Cardiac muscle cell (in vitro differentiated cells and primary cell): ENCODE results near the gene ITGB8. TPM values are rescaled to one million over a fixed set of nuclear protein-coding genes. Genes with fewer than 3 reads are reported as not detected.

Source experiments
- DNase-seq, 2 donors: peaks; one replicate each; pipeline versions ENCODE4 v3.0.0 to v3.0.0-alpha.2; 2010 to 2017; ENCODE audit warnings: low read depth in 1 of 2, low spot score in 1 of 2
- H3K27ac ChIP-seq: fragments of 200-600 bp; sonication (generic); 2 replicates; pipeline ENCODE4 v1.5.1; 2016
- H3K27me3 ChIP-seq: fragments of 200-600 bp; sonication (generic); 2 replicates; pipeline ENCODE4 v1.6.0; 2016; ENCODE audit warnings: control low read depth
- H3K36me3 ChIP-seq: fragments of 200-600 bp; sonication (generic); 2 replicates; pipeline ENCODE4 v1.5.1; 2016; ENCODE audit warnings: control low read depth
- H3K4me1 ChIP-seq: fragments of 200-600 bp; sonication (generic); 2 replicates; pipeline ENCODE4 v1.8.1; 2017; ENCODE audit warnings: low read depth, mild to moderate bottlenecking, mixed run types
- H3K4me3 ChIP-seq: fragments of 200-600 bp; sonication (generic); 2 replicates; pipeline ENCODE4 v1.5.1; 2016; ENCODE audit warnings: mild to moderate bottlenecking
- H3K9me3 ChIP-seq: fragments of 200-600 bp; sonication (generic); 2 replicates; pipeline ENCODE4 v1.5.1; 2017; ENCODE audit warnings: low read depth, mild to moderate bottlenecking, control low read depth
- polyA plus RNA-seq: library from polyadenylated mRNA; unstranded; fragments of >200 nt; fragmentation: Nextera tagmentation; extraction: Ambion mirVana; gene quantifications from 2 replicates; pipeline ENCODE4 v1.2.1, GENCODE V29; 2016
- total RNA-seq: library from RNA; depleted of rRNA; stranded (reverse); fragments of >200 nt; gene quantifications from 2 replicates; pipeline ENCODE4 v1.2.3, GENCODE V29; 2016
- TF ChIP-seq, protein P1 (sequence below): IDR thresholded peaks from 2 replicates; pipeline ENCODE4 v1.5.1; 2012; ENCODE audit warnings: low read depth, mild to moderate bottlenecking, low read length

Gene ITGB8
- total and polyA plus RNA-seq, 2 experiments from 2014 or later = 0.34 to 2.0 TPM

DNA sequence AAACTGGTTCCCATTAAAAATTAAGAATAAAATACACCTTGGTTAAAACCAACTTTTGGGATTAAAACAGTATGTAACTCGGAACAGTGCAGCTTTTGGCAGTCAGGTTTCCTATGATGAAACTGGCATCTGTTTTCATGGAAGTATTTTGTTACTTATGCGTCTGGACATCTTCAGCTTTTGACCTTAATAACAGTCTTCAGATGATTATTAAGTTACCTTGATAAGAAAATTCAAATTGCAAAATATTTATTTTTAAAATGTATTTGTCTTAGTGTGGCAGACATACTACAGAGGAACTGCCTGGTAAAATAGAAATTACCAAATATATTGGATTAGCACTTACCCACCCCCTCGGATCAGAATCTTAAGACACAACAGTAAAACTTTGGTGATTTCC, 100.0 kb downstream of the ITGB8 start:
- peaks cover 8% of the 10 kb centered on the region for H3K4me1 ChIP-seq
- no peak overlapping the region for H3K4me3 ChIP-seq
- H3K27me3 ChIP-seq = no peaks in the 10 kb centered on the region
- no peaks in the 10 kb centered on the region for H3K9me3 ChIP-seq
- no peaks in the 10 kb centered on the region for H3K36me3 ChIP-seq
- H3K27ac ChIP-seq = no peak overlapping the region
- no peak for DNase-seq
- TF ChIP-seq, protein P1, sequence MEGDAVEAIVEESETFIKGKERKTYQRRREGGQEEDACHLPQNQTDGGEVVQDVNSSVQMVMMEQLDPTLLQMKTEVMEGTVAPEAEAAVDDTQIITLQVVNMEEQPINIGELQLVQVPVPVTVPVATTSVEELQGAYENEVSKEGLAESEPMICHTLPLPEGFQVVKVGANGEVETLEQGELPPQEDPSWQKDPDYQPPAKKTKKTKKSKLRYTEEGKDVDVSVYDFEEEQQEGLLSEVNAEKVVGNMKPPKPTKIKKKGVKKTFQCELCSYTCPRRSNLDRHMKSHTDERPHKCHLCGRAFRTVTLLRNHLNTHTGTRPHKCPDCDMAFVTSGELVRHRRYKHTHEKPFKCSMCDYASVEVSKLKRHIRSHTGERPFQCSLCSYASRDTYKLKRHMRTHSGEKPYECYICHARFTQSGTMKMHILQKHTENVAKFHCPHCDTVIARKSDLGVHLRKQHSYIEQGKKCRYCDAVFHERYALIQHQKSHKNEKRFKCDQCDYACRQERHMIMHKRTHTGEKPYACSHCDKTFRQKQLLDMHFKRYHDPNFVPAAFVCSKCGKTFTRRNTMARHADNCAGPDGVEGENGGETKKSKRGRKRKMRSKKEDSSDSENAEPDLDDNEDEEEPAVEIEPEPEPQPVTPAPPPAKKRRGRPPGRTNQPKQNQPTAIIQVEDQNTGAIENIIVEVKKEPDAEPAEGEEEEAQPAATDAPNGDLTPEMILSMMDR = no peak

DNA sequence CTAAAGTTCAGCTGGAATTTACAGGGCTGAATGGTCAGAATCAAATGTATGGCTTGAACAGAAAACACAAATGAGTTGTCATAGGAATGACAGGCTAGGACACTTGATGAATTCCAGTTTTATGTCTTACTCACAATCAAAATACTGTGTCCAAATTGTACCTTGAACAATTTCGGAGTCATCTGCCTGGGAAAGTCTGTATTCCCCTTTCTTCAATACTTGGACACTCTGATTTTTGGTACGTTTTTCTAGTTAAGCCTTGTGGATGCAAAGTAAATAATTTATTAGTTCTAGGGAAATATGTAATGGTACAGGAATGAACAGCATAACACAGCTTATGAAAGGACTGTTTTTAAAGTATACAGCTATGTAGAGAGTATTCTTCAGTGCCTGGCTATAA, 100.4 kb downstream of the ITGB8 start:
- no peak overlapping the region for H3K4me3 ChIP-seq
- DNase-seq = no peak
- H3K36me3 ChIP-seq = no peaks in the 10 kb centered on the region
- TF ChIP-seq, protein P1 = no peak
- H3K9me3 ChIP-seq = no peaks in the 10 kb centered on the region
- H3K27ac ChIP-seq = no peak overlapping the region
- peaks cover 12% of the 10 kb centered on the region for H3K4me1 ChIP-seq
- no peaks in the 10 kb centered on the region for H3K27me3 ChIP-seq

DNA sequence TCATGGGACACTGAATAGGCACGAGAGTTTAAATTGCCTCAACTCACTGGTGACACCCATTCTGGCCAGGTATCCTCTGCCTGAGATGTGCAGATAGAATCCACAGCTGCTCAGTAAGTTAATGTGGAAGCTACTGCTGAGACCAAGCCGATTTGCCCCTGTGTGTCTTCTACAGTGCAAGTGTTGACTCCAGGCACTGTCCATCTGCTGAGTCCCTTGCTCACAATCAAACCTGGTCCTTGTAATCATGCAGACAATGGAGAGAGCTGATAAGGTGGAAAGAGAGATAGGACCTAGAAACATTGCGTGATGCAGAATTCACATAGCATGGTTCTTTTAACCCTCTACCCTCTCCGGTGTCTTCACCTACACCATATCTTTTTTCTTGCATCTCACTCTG, 101.4 kb downstream of the ITGB8 start:
- Histone ChIP-seq H3K9me3 (no peaks in the 10 kb centered on the region), H3K27ac (no peak overlapping the region), H3K27me3 (no peaks in the 10 kb centered on the region), H3K4me3 (no peak overlapping the region), H3K36me3 (no peaks in the 10 kb centered on the region), H3K4me1 (peaks cover 12% of the 10 kb centered on the region)
- no peak for DNase-seq
- TF ChIP-seq, protein P1 = no peak

DNA sequence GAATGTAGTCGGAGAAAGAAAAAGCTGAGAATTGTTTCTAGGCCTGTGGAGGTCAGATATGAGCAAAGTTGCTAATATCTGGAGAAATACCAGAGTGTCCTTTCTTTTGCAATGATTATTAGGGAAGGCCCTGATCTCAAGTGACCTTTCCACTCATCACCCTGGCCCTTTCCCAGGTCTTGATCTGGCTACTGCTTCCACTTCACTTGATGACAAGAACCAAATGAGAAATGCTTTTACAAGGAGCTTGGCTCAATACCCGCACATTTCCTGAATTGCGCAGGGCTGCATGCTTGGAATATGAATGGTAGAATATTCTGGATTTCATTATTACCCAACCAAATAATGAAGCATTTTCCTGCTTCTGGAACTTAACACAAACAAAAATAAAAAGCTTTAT, 104.6 kb downstream of the ITGB8 start:
- no peaks in the 10 kb centered on the region for H3K36me3 ChIP-seq
- H3K4me3 ChIP-seq = no peak overlapping the region
- H3K9me3 ChIP-seq = no peaks in the 10 kb centered on the region
- peak; percentile 66 to 93 for DNase-seq
- no peaks in the 10 kb centered on the region for H3K27me3 ChIP-seq
- H3K27ac ChIP-seq = no peak overlapping the region
- TF ChIP-seq, protein P1 = no peak
- peaks cover 12% of the 10 kb centered on the region for H3K4me1 ChIP-seq

DNA sequence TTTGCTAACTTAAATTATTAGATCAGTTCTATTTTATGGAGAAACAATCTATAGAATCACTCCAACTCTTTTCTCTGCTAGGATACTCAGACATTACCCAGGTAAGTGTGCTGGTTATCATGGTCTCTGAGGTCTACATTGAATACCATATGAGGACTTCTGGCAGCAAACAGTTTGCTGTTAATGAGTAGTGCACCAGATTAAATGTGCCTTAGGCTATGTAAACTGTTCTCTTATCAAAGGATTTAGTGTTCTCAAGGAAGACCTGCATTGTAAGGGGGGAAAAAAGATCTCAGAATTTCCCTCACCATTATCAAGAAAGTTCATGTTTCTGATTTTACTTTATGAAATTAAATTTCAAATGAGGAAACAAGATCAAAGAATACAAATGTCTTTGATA, 107.5 kb downstream of the ITGB8 start:
- DNase-seq = no peak
- H3K27me3 ChIP-seq = no peaks in the 10 kb centered on the region
- H3K27ac ChIP-seq = no peak overlapping the region
- no peaks in the 10 kb centered on the region for H3K36me3 ChIP-seq
- H3K4me3 ChIP-seq = no peak overlapping the region
- no peaks in the 10 kb centered on the region for H3K9me3 ChIP-seq
- peaks cover 12% of the 10 kb centered on the region for H3K4me1 ChIP-seq
- TF ChIP-seq, protein P1 = no peak
